ENCODE measurements around the gene NOM1. TPM values are rescaled to one million over a fixed set of nuclear protein-coding genes. Genes with fewer than 3 reads are reported as not detected.
A peak's percentile ranks its signal among the peaks of the same experiment; 100 is the strongest.
"Not testable (repeated sequence)": the region's sequence is repeated elsewhere in the genome, so short reads cannot be mapped to it uniquely, and the experiment has no call there.

NOM1 gene
- total RNA-seq, 2 donors from 2014 or later: 28.9 to 68.1 TPM

DNA sequence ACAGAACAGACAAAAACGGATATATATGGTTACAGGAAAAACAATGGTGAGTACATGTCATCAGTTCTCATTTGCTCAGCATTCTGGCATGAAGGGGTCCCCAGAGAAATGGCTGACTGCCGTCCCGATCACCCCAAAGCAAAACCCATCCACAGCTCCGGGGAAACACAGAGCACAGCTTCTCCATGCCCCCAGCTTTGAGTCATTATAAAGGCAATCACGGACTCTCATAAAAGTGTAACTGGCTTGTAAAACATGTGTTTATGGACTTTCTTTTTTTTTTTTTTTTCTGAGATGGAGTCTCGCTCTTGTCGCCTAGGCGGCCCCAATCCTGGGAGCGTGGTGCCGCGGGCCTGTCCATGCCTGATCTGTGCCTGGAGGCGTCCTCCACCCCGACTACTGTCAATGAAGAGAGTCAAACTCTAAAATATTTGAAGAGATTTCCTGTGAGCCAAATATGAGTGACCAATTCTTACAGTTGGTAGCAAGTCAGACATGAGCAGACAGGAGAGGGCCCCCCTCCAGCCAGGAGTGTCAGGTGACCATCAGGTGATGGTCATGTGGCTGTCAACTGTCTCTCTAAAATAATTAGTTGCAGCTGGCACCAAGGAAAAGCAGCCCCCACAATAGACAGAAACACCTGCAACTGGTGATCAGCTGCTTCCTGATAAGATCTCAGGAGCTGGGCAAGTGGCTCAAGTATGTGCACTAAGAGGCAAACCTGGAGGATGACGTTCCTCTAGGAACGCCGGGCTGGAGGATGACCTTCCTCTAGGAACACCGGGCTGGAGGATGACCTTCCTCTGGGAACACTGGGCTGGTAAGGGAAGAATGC lies 21.7 kb upstream of the NOM1 start:
- no peaks in the 10 kb centered on the region for H3K9me3 Mint-ChIP-seq
- ATAC-seq: no peak
- H3K4me1 Mint-ChIP-seq (ENCODE audit: low read depth in 2 of 2): peaks cover 5 to 8% of the 10 kb centered on the region in 2 donors
- no peak overlapping the region for H3K4me3 Mint-ChIP-seq
- H3K27me3 Mint-ChIP-seq: peaks cover 20 to 49% of the 10 kb centered on the region in 2 donors
- no peak overlapping the region for H3K27ac Mint-ChIP-seq
- no peaks in the 10 kb centered on the region for H3K36me3 Mint-ChIP-seq
- DNase-seq (ENCODE audit: low spot score): no peak

DNA sequence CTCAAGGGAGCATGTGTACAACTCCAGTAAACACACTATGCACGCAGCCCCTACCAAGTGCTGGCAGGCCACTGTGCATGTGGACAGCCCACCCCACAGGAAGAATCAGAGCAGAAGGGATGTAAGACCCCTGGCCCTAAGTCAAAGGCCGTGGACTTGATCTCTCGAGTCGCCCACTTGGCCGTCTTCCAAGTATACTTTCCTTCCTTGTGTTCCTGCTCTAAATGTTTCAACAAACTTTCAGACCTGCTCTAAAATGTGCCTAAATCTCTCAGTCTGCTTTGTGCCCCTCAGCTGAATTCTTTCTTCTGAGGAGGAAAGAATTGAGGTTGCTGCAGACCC lies 21.1 kb upstream of the NOM1 start:
- H3K4me3 Mint-ChIP-seq: no peak overlapping the region
- H3K27ac Mint-ChIP-seq: no peak overlapping the region
- ATAC-seq (no peak), DNase-seq (ENCODE audit: low spot score) (no peak)
- H3K4me1 Mint-ChIP-seq (ENCODE audit: low read depth in 2 of 2): peaks cover 2 to 4% of the 10 kb centered on the region in 2 donors
- no peaks in the 10 kb centered on the region for H3K9me3 Mint-ChIP-seq
- H3K36me3 Mint-ChIP-seq: no peaks in the 10 kb centered on the region
- peaks cover 20 to 46% of the 10 kb centered on the region in 2 donors for H3K27me3 Mint-ChIP-seq

DNA sequence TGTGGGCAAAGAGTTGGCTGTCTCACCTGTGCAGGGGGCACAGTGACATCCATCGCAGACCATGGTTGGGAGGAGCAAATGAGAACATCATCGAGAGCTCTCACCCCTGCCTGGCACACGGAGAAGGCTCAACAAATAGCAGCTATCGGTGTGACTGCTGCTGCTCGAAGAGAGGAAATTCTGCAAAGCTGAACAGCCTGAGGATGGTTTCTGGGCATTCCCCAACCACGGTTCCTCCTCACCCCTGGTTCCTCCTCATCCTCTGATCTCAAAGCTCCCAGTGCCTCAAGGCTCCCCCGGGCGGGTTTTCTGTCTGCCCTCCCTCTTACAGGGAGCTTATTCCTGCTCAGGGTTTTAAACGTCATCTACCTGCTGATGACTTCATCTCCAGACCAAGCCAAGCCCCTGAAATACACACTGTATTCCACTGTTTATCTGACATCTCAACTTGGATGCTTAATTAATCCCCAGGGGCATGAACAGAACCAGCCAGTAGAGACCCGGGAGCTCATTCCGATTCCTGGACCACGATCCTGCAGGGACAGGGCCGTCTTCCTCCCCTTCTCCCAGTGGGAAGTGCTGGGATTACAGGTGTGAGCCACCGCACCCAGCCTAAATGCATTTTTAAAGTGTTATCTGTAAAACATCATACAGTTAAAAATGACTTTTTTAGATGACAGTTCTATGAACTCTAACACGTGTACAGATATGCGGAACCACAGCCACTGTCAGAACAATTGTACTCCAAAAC lies 19.5 kb upstream of the NOM1 start:
- peak in 1 of 2 donors; percentile 18 for ATAC-seq
- H3K4me3 Mint-ChIP-seq: no peak overlapping the region
- peaks cover 20 to 40% of the 10 kb centered on the region in 2 donors for H3K27me3 Mint-ChIP-seq
- no peaks in the 10 kb centered on the region for H3K4me1 Mint-ChIP-seq (ENCODE audit: low read depth in 2 of 2)
- no peaks in the 10 kb centered on the region for H3K9me3 Mint-ChIP-seq
- no peak for DNase-seq (ENCODE audit: low spot score)
- no peaks in the 10 kb centered on the region for H3K36me3 Mint-ChIP-seq
- peak overlapping the region in 1 of 2 donors; percentile 56 for H3K27ac Mint-ChIP-seq

DNA sequence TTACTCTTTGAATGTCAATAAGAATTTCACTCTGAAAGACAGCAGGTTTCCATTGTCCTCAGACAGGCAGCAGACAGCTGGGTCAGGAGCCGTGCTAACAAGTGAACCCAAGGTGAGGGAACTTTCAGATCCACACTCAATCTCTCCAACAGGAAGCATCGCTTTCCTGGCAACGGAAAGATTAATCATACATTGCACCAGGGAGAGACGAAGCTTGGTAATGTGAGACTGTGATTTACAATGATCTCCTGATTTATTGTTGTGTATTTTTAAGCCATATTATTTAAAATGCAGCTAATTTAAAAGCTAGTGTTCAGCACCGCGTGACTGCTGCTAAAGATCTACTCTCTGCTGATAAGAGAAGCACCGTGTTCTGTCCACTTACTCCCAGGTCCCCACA lies 17.5 kb upstream of the NOM1 start:
- H3K4me1 Mint-ChIP-seq (ENCODE audit: low read depth in 2 of 2): no peaks in the 10 kb centered on the region
- peaks cover 20 to 37% of the 10 kb centered on the region in 2 donors for H3K27me3 Mint-ChIP-seq
- H3K4me3 Mint-ChIP-seq: no peak overlapping the region
- no peak for ATAC-seq
- no peaks in the 10 kb centered on the region for H3K36me3 Mint-ChIP-seq
- no peaks in the 10 kb centered on the region for H3K9me3 Mint-ChIP-seq
- H3K27ac Mint-ChIP-seq: no peak overlapping the region
- DNase-seq (ENCODE audit: low spot score): no peak

DNA sequence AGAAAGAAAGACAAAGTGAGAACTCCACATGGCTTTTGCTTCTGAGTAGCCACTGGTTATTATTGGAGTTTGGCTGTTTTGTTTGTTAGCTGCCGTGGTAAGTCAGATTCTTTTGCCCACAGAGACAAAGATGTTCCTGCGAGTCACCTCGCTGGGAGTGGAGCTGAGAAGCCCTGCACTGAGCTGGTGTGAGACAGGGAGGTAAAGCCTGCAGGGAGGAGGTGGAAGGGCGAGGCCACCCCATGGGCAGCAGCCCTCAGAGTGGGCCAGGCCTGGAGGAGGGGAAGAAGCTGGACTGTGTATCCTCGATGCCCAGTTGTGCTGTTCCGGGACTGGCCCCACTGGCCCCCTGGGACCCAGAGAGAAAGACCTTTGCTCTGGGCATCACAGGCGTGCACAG lies 14.3 kb upstream of the NOM1 start:
- Mint-ChIP-seq H3K4me1 (ENCODE audit: low read depth in 2 of 2) (no peaks in the 10 kb centered on the region), H3K27me3 (peaks cover 0 to 20% of the 10 kb centered on the region in 2 donors), H3K27ac (no peak overlapping the region), H3K9me3 (no peaks in the 10 kb centered on the region), H3K36me3 (no peaks in the 10 kb centered on the region), H3K4me3 (no peak overlapping the region)
- ATAC-seq: peak in 1 of 2 donors; percentile 24
- DNase-seq (ENCODE audit: low spot score): no peak

DNA sequence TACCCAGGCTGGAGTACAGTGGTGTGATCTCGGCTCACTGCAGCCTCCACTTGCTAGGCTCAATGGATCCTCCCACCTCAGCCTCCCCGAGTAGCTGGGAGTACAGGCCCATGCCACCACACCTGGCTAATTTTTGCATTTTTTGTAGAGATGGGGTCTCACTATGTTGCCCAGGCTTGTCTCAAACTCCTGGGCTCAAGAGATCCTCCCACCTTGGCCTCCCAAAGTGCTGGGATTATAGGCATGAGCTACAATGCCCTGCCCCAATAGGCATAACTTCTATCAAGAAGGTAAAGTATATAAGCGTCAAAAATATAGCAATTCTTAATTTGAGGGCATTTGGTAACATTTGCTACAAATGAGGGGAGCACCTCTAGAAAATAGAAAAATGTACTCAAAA lies 12.7 kb upstream of the NOM1 start:
- not testable (repeated sequence) for H3K36me3 Mint-ChIP-seq; H3K4me3 Mint-ChIP-seq; DNase-seq (ENCODE audit: low spot score); H3K4me1 Mint-ChIP-seq (ENCODE audit: low read depth in 2 of 2); H3K9me3 Mint-ChIP-seq; ATAC-seq; H3K27ac Mint-ChIP-seq
- H3K27me3 Mint-ChIP-seq: peaks cover 0 to 16% of the 10 kb centered on the region in 2 donors

DNA sequence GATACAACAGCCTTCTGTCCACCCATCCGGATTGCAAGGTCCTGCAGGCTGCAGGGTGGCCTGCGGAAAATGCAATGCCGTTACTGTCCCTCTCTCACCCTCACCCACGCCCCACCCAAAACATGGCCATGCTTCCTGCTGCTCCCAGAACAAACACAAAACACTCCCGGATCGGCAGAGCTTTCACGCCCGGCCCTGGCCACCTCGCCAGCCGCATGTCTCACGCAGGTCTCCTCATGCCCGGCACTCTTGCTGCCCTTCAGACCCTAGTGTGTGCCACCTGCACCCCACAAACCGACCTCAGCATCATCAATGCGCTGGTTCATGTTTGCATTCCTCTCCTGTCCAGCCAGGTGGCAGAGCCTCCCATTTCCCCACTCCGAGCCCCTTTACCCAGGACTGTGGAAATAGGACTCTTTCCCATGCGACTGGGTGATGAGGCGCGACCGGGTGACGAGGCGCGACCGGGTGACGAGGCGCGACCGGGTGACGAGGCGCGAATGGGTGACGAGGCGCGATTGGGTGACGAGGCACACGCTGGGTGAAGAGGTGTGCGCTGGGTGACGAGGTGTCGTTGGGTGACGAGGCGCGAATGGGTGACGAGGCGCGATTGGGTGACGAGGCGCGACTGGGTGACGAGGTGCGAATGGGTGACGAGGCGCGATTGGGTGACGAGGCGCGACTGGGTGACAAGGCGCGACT lies 8.9 kb upstream of the NOM1 start:
- Mint-ChIP-seq H3K36me3 (peaks cover 7% of the 10 kb centered on the region), H3K9me3 (peaks cover 6% of the 10 kb centered on the region), H3K27me3 (peaks cover 16 to 29% of the 10 kb centered on the region in 2 donors), H3K4me1 (ENCODE audit: low read depth in 2 of 2) (peaks cover 0 to 7% of the 10 kb centered on the region in 2 donors), H3K4me3 (no peak overlapping the region), H3K27ac (no peak overlapping the region)
- ATAC-seq (no peak), DNase-seq (ENCODE audit: low spot score) (no peak)

DNA sequence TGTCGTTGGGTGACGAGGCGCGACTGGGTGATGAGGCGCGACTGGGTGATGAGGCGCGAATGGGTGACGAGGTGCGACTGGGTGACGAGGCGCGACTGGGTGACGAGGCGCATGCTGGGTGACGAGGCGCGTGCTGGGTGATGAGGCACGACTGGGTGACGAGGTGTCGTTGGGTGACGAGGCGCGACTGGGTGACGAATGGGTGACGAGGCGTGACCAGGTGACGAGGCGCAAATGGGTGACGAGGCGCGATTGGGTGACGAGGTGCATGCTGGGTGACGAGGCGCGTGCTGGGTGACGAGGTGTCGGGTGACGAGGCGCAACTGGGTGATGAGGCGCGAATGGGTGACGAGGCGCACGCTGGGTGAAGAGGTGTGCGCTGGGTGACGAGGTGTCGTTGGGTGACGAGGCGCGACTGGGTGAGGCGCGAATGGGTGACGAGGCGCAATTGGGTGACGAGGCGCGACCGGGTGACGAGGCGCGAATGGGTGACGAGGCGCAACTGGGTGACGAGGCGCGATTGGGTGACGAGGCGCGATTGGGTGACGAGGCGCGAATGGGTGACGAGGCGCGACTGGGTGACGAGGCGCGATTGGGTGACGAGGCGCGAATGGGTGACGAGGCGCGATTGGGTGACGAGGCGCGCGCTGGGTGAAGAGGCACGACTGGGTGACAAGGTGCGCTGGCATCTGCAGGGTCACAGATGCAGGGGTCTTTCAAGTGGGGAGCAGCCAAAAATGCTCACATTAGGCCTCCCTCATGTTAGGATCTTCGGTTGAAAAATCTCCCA lies 7.9 kb upstream of the NOM1 start:
- Mint-ChIP-seq H3K27ac (no peak overlapping the region), H3K27me3 (peaks cover 17 to 29% of the 10 kb centered on the region in 2 donors), H3K4me3 (no peak overlapping the region), H3K9me3 (peaks cover 6% of the 10 kb centered on the region), H3K4me1 (ENCODE audit: low read depth in 2 of 2) (peaks cover 0 to 7% of the 10 kb centered on the region in 2 donors), H3K36me3 (peaks cover 7% of the 10 kb centered on the region)
- ATAC-seq (no peak), DNase-seq (ENCODE audit: low spot score) (no peak)

DNA sequence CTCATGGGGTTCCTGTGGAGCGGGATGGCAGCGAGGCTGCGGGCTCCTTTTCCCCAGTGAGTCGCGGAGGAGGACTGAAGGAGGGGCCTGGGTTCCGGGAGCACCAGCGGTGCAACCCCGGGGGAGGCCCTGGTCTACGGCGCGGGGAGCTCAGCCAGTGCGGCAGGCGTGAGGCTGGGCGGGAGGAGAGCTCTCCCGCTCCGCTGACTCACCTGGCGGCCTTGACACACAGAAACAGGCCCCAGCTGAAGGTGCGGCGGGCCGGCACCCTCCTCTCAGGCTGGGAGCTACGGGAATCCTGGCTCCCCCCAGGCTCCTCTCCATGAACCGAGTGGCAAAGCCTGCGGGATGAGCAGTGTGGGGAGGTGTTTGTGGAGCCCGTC lies 6.8 kb upstream of the NOM1 start:
- Mint-ChIP-seq H3K27me3 (peaks cover 23 to 36% of the 10 kb centered on the region in 2 donors), H3K4me3 (no peak overlapping the region), H3K27ac (no peak overlapping the region), H3K9me3 (peaks cover 6% of the 10 kb centered on the region), H3K36me3 (peaks cover 7% of the 10 kb centered on the region), H3K4me1 (ENCODE audit: low read depth in 2 of 2) (peaks cover 0 to 10% of the 10 kb centered on the region in 2 donors)
- DNase-seq (ENCODE audit: low spot score): no peak
- ATAC-seq: peak; percentile 27 to 64

DNA sequence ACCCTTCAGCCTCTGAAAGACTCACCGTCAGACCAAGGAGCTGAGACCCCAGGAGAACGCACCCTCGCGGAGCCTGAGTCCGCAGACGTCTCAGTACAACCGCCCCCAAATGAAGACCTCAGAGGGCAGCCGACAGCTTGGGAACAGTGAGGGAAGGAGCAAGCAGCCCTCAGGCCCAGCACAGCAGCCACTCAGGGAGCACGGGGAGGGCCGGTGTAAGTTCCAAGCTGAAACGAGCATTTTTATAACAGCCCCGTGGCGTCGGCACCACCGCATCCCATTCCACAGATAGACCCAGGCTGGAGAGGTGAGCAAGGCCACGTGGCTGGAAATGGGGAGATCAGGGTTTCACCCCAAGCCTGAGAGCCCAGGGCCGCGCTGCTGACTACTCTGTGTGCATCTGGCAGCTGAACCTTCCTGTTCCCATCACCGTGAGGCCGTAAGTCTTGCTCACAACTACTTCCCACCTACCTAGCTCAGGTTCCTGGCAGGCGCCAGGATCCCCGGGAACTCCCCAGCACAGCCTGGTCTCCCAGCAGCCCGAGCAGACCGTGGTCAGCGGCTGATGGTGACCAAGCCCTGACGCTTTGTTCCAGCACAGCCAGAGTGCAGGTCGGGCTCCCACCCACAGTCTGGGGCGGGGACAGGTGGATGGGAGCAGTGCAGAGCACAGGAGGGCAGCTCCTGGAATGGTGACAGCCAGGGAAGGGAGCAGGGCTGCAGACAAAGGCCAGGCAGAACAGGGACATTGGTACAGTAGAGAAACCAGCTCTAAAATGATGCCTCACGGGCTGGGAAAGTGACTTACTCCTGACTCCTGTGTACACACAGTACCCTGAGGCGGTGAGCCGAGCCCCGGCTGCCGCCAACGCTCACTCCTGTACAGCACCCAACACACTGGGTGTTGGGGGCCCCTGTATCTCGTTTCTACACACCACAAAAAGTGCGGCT lies 6.1 kb upstream of the NOM1 start:
- Mint-ChIP-seq H3K4me3 (no peak overlapping the region), H3K27ac (no peak overlapping the region), H3K9me3 (peaks cover 6% of the 10 kb centered on the region), H3K27me3 (peaks cover 23 to 31% of the 10 kb centered on the region in 2 donors), H3K4me1 (ENCODE audit: low read depth in 2 of 2) (peaks cover 0 to 10% of the 10 kb centered on the region in 2 donors), H3K36me3 (peaks cover 7% of the 10 kb centered on the region)
- ATAC-seq: peak; percentile 26 to 36
- DNase-seq (ENCODE audit: low spot score): no peak

DNA sequence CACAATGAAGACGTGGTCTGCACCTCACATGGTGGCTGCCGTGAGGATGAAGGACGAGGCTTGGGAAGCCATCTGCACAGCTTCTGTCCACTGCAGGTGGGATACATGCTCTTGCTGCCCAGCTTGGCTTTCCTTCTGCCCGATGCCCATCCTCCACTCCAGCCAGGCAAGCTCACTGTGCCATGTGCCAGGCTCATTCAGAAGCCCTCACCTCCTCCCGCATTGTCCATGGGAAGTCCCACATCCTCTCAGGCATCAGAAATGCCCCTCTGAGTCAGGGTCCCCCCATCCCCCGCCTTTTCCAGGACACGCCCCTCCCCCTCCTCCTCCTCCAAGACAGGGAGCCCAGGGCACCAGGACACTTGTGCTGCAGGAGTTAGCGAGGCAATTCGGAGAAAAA lies 4.6 kb upstream of the NOM1 start:
- Mint-ChIP-seq H3K36me3 (peaks cover 7% of the 10 kb centered on the region), H3K9me3 (peaks cover 6% of the 10 kb centered on the region), H3K27me3 (peaks cover 23 to 31% of the 10 kb centered on the region in 2 donors), H3K27ac (no peak overlapping the region), H3K4me3 (no peak overlapping the region), H3K4me1 (ENCODE audit: low read depth in 2 of 2) (peaks cover 0 to 10% of the 10 kb centered on the region in 2 donors)
- ATAC-seq: no peak
- DNase-seq (ENCODE audit: low spot score): no peak

DNA sequence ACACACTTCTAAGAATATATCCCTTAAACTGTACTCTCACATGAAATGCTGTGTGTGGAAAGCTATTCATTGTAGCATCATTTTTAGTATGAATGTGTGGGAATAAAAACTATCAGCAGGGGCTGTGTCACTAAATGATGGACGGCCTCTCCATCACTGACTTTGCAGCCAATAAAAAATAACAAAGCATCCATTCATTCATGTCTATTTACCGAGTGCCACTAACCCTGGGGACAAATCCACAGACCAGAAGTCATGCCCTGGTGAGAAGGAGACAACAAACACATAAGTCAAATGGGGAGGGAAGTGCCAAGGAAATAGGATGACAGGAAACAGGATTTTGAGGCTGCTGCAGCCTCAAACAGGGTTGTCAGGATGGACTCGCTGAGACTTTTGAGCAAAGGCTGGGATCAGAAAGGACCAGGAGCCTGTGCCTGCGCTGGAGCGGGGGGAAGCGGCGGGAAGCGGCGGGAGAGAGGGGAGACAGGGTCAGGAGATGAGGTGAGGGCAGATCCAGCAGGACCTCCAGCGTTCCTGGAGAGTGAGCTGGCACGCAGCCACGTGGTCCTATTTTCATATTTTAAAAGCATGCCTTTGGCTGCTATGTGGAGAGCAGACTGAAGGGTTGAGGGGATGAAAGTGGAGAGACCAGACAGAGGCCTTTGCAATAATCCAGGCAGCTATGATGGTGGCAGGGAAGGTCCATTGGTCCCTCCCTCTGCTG lies 2.2 kb upstream of the NOM1 start:
- H3K4me3 Mint-ChIP-seq: peak overlapping the region; percentile 51
- ATAC-seq (no peak), DNase-seq (ENCODE audit: low spot score) (no peak)
- H3K4me1 Mint-ChIP-seq (ENCODE audit: low read depth in 2 of 2): peaks cover 13 to 15% of the 10 kb centered on the region in 2 donors
- peak overlapping the region in 1 of 2 donors; percentile 50 for H3K27ac Mint-ChIP-seq
- H3K27me3 Mint-ChIP-seq: peaks cover 23 to 26% of the 10 kb centered on the region in 2 donors
- H3K9me3 Mint-ChIP-seq: no peaks in the 10 kb centered on the region
- peaks cover 12% of the 10 kb centered on the region for H3K36me3 Mint-ChIP-seq
